Neural cell (in vitro differentiated cells): ENCODE measurements around the gene CDHR5. TPM values are rescaled to one million over a fixed set of nuclear protein-coding genes. Genes with fewer than 3 reads are reported as not detected.

Source experiments
- H2AFZ ChIP-seq: fragments of 200-600, 300-800 bp; sonication (generic), shearing (Covaris generic); 2 replicates; pipeline ENCODE4 v1.6.0; 2014; ENCODE audit warnings: low read depth, mild to moderate bottlenecking, antibody characterized with exemption, low read length, moderate library complexity
- H3F3A ChIP-seq: fragments of 200-600 bp; shearing (Covaris generic); 2 replicates; pipeline ENCODE4 v1.6.1; 2016; ENCODE audit warnings: mild to moderate bottlenecking, moderate library complexity, mixed read lengths, antibody characterized with exemption, low read length; ENCODE audit not compliant: insufficient read depth, poor library complexity, severe bottlenecking
- H3K27ac ChIP-seq: fragments of 200-600, 300-800 bp; sonication (generic), shearing (Covaris generic); 2 replicates; pipeline ENCODE4 v1.5.1; 2014; ENCODE audit warnings: mild to moderate bottlenecking, low read length, moderate library complexity
- H3K27me3 ChIP-seq: fragments of 300-800, 200-600 bp; sonication (generic), shearing (Covaris generic); 2 replicates; pipeline ENCODE4 v1.6.0; 2014; ENCODE audit warnings: mild to moderate bottlenecking, low read depth, low read length, moderate library complexity; ENCODE audit not compliant: insufficient read depth
- H3K36me3 ChIP-seq: fragments of 300-800, 200-600 bp; sonication (generic), shearing (Covaris generic); 2 replicates; pipeline ENCODE4 v1.5.1; 2014; ENCODE audit warnings: mild to moderate bottlenecking, antibody characterized with exemption, low read length, moderate library complexity; ENCODE audit not compliant: insufficient read depth
- H3K4me2 ChIP-seq: fragments of 300-800, 200-600 bp; sonication (generic), shearing (Covaris generic); 2 replicates; pipeline ENCODE4 v1.6.0; 2014; ENCODE audit warnings: mild to moderate bottlenecking, low read length
- H3K4me3 ChIP-seq: fragments of 300-800, 200-600 bp; sonication (generic), shearing (Covaris generic); 2 replicates; pipeline ENCODE4 v1.5.1; 2014; ENCODE audit warnings: mild to moderate bottlenecking, low read length, moderate library complexity
- H3K79me2 ChIP-seq: fragments of 200-600 bp; shearing (Covaris generic); replicated peaks from 2 replicates; pipeline ENCODE4 v1.6.0; 2014; ENCODE audit warnings: mild to moderate bottlenecking, low read length, moderate library complexity; ENCODE audit not compliant: insufficient read depth
- H3K9ac ChIP-seq: fragments of 300-800, 200-600 bp; sonication (generic), shearing (Covaris generic); 2 replicates; pipeline ENCODE4 v1.6.1; 2016; ENCODE audit warnings: mild to moderate bottlenecking, low read length, mixed read lengths
- H3K9me2 ChIP-seq: fragments of 200-600 bp; shearing (Covaris generic); 2 replicates; pipeline ENCODE4 v1.6.1; 2016; ENCODE audit warnings: mild to moderate bottlenecking, low read length, mixed read lengths; ENCODE audit not compliant: insufficient read depth
- H3K9me3 ChIP-seq: fragments of 200-600, 300-800 bp; sonication (generic), shearing (Covaris generic); 2 replicates; pipeline ENCODE4 v1.6.1; 2016; ENCODE audit warnings: mild to moderate bottlenecking, mixed run types, low read length, moderate library complexity, mixed read lengths
- H4K20me1 ChIP-seq: fragments of 200-600 bp; shearing (Covaris generic); 2 replicates; pipeline ENCODE4 v1.6.1; 2016; ENCODE audit warnings: mild to moderate bottlenecking, mixed run types; ENCODE audit not compliant: insufficient read depth
- EP300 ChIP-seq: fragments of 450-650 bp; conservative IDR thresholded peaks from 2 replicates; pipeline ENCODE4 v1.6.1; 2014; ENCODE audit warnings: antibody characterized with exemption, mild to moderate bottlenecking, moderate library complexity; ENCODE audit not compliant: poor library complexity, severe bottlenecking
- EZH2 ChIP-seq: fragments of 200-600, 300-800 bp; shearing (Covaris generic), sonication (generic); IDR thresholded peaks from 2 replicates; pipeline ENCODE4 v1.6.1; 2014; ENCODE audit warnings: antibody characterized with exemption, low read length, borderline replicate concordance, mild to moderate bottlenecking; ENCODE audit not compliant: insufficient read depth, poor library complexity, severe bottlenecking
- MXI1 ChIP-seq: fragments of 450-650 bp; conservative IDR thresholded peaks from 2 replicates; pipeline ENCODE4 v1.6.1; 2014; ENCODE audit warnings: antibody characterized with exemption, mild to moderate bottlenecking; ENCODE audit not compliant: poor library complexity, severe bottlenecking
- POLR2AphosphoS5 ChIP-seq: IDR thresholded peaks from 2 replicates; pipeline ENCODE4 v1.6.1; 2012
- RAD21 ChIP-seq: fragments of 450-650 bp; conservative IDR thresholded peaks from 2 replicates; pipeline ENCODE4 v1.6.1; 2014; ENCODE audit warnings: antibody characterized with exemption, mild to moderate bottlenecking, moderate library complexity
- REST ChIP-seq: IDR thresholded peaks from 2 replicates; pipeline ENCODE4 v1.6.1; 2012; ENCODE audit warnings: borderline replicate concordance
- SMC3 ChIP-seq: fragments of 450-650 bp; conservative IDR thresholded peaks from 2 replicates; pipeline ENCODE4 v1.6.1; 2014; ENCODE audit warnings: antibody characterized with exemption, mild to moderate bottlenecking, moderate library complexity; ENCODE audit not compliant: poor library complexity
- TAF1 ChIP-seq: IDR thresholded peaks from 2 replicates; pipeline ENCODE4 v1.6.1; 2012; ENCODE audit warnings: low read depth
- polyA plus RNA-seq: library from polyadenylated mRNA; depleted of rRNA; stranded (reverse); fragments of >200 nt; gene quantifications from 2 replicates; pipeline ENCODE4 v1.2.3, GENCODE V29; 2014
- TF ChIP-seq, protein P1 (sequence below): fragments of 450-650 bp; IDR thresholded peaks from 2 replicates; pipeline ENCODE4 v1.5.1; 2014; ENCODE audit warnings: antibody characterized with exemption, mild to moderate bottlenecking, moderate library complexity; ENCODE audit not compliant: poor library complexity, severe bottlenecking

Gene CDHR5
- polyA plus RNA-seq, 1 donor from 2014 or later, result not detected

DNA sequence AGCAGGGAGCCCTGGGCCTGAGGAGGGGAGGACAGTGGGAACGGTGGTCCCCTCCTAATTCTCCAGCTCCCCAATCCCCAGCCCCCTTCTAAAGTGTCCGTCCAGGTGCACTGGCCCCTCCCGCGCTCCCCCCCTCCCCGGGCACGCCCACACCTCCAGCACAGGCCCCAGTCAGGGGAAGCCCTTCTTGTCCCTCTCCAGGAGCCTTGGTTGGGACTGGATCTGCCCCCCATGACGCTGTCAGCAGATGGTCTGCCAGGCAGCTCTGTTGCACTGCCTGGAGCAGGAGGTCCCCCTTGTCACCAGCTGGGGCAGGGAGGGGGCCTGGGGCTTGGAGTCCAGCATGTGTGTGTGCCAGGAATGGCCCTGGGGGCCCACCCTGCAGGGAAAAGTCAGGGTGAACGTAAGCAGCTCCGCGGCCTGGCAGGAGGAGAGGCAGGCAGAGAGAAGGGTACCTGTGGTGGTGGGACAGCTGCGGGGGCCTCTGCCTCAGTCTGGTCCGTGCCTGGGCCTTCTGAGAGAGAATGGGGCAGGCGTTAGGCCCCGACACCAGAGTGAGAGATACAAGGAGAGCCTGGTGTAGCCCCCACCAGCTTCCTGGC is 10.6 kb downstream of the CDHR5 start:
- no peak overlapping the region for H3K9ac ChIP-seq
- H3F3A ChIP-seq, result no peaks in the 10 kb centered on the region
- H2AFZ ChIP-seq, result no peak overlapping the region
- H3K4me3 ChIP-seq, result no peak overlapping the region
- H3K79me2 ChIP-seq, result no peaks in the 10 kb centered on the region
- H3K27ac ChIP-seq, result no peak overlapping the region
- no peaks in the 10 kb centered on the region for H4K20me1 ChIP-seq
- H3K9me2 ChIP-seq, result no peaks in the 10 kb centered on the region
- H3K4me2 ChIP-seq, result no peak overlapping the region
- no peaks in the 10 kb centered on the region for H3K27me3 ChIP-seq
- H3K9me3 ChIP-seq, result no peaks in the 10 kb centered on the region
- TF ChIP-seq MXI1, result no peak
- no peak for TF ChIP-seq POLR2AphosphoS5
- no peak for TF ChIP-seq EP300
- no peak for TF ChIP-seq SMC3
- no peak for TF ChIP-seq RAD21
- TF ChIP-seq TAF1, result no peak
- TF ChIP-seq, protein P1, sequence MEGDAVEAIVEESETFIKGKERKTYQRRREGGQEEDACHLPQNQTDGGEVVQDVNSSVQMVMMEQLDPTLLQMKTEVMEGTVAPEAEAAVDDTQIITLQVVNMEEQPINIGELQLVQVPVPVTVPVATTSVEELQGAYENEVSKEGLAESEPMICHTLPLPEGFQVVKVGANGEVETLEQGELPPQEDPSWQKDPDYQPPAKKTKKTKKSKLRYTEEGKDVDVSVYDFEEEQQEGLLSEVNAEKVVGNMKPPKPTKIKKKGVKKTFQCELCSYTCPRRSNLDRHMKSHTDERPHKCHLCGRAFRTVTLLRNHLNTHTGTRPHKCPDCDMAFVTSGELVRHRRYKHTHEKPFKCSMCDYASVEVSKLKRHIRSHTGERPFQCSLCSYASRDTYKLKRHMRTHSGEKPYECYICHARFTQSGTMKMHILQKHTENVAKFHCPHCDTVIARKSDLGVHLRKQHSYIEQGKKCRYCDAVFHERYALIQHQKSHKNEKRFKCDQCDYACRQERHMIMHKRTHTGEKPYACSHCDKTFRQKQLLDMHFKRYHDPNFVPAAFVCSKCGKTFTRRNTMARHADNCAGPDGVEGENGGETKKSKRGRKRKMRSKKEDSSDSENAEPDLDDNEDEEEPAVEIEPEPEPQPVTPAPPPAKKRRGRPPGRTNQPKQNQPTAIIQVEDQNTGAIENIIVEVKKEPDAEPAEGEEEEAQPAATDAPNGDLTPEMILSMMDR, result no peak
- TF ChIP-seq EZH2, result no peak
- no peak for TF ChIP-seq REST
- no peaks in the 10 kb centered on the region for H3K36me3 ChIP-seq

DNA sequence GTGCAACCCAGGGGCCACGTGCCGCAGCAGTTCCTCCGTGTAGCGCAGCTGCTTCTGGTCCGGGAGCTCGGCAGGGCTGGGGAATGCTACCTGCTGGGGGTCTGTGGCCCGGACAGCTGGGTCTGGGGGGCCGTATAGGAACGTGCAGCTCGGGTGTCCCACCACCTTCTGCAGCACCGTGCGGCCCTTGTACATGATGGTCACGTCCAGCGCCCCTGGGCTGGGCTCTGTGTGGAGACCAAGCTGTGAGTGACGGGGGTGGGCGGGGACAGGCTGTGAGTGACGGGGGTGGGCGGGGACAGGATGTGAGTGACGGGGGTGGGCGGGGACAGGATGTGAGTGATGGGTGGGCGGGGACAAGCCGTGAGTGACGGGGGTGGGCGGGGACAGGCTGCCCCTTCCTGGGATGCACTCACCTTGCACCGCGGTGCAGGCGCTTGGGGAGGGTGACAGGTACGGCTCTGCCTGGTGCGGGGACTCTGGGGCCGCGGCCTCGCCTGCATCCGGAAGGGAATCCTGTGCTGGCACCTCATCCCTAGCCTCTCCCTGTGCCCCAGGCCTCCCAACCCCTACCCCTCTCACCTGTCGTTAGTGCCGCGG is 11.3 kb downstream of the CDHR5 start:
- Histone ChIP-seq H3K27ac (no peak overlapping the region), H3K27me3 (no peaks in the 10 kb centered on the region), H2AFZ (no peak overlapping the region), H4K20me1 (no peaks in the 10 kb centered on the region), H3K9ac (no peak overlapping the region), H3K36me3 (no peaks in the 10 kb centered on the region), H3K4me3 (no peak overlapping the region), H3K4me2 (no peak overlapping the region), H3K9me2 (no peaks in the 10 kb centered on the region), H3K9me3 (no peaks in the 10 kb centered on the region), H3K79me2 (no peaks in the 10 kb centered on the region), H3F3A (no peaks in the 10 kb centered on the region)
- TF ChIP-seq RAD21 (no peak), EZH2 (no peak), POLR2AphosphoS5 (no peak), SMC3 (no peak), REST (no peak), TAF1 (no peak), EP300 (no peak), MXI1 (no peak)
- TF ChIP-seq, protein P1, result no peak
